DND-41 (cell line): ENCODE data around the gene OTUD7B.

ENCODE experiments used
- ATAC-seq: fragments of 200-7000 bp; cut with Tn5 transposase; 3 replicates; pipeline ENCODE4 v1.9.1; 2021; ENCODE audit warnings: low read depth; ENCODE audit not compliant: insufficient read depth
- DNase-seq: peaks from one replicate; pipeline ENCODE4 v3.0.0-alpha.2; 2020
- H2AFZ ChIP-seq: 2 replicates; pipeline ENCODE4 v1.6.0; 2012; ENCODE audit warnings: low read depth, low read length
- H3K27ac ChIP-seq: 2 replicates; pipeline ENCODE4 v1.5.1; 2012; ENCODE audit warnings: low read length, inconsistent platforms
- H3K27me3 ChIP-seq: fragments of 200-600 bp; sonication (generic); 2 replicates; pipeline ENCODE4 v1.6.0; 2012; ENCODE audit warnings: low read length, mild to moderate bottlenecking, inconsistent platforms; ENCODE audit not compliant: insufficient read depth, poor library complexity
- H3K36me3 ChIP-seq: 2 replicates; pipeline ENCODE4 v1.5.1; 2012; ENCODE audit warnings: low read length, inconsistent platforms; ENCODE audit not compliant: insufficient read depth
- H3K4me1 ChIP-seq: 2 replicates; pipeline ENCODE4 v1.5.1; 2012; ENCODE audit warnings: mild to moderate bottlenecking, low read length; ENCODE audit not compliant: insufficient read depth
- H3K4me2 ChIP-seq: 2 replicates; pipeline ENCODE4 v1.6.0; 2012; ENCODE audit warnings: mild to moderate bottlenecking, moderate library complexity, low read length, inconsistent platforms; ENCODE audit not compliant: insufficient read depth
- H3K4me3 ChIP-seq, 2 experiments: fragments of 200-600 bp in 1 of 2; shearing (Covaris generic) in 1 of 2; 2 replicates each; pipeline ENCODE4 v1.5.1; 2012 to 2016; ENCODE audit warnings: inconsistent platforms in 2 of 2, low read length in 2 of 2, mild to moderate bottlenecking in 2 of 2, low read depth in 1 of 2, moderate library complexity in 1 of 2
- H3K79me2 ChIP-seq: 2 replicates; pipeline ENCODE4 v1.6.0; 2012; ENCODE audit warnings: low read length, inconsistent platforms; ENCODE audit not compliant: insufficient read depth
- H3K9ac ChIP-seq: 2 replicates; pipeline ENCODE4 v1.6.0; 2012; ENCODE audit warnings: low read depth, mild to moderate bottlenecking, inconsistent platforms, low read length, moderate library complexity
- H3K9me3 ChIP-seq: 2 replicates; pipeline ENCODE4 v1.5.1; 2012; ENCODE audit warnings: low read length, moderate library complexity, mild to moderate bottlenecking, inconsistent platforms; ENCODE audit not compliant: insufficient read depth, severe bottlenecking
- H4K20me1 ChIP-seq: 2 replicates; pipeline ENCODE4 v1.6.0; 2012; ENCODE audit warnings: low read length; ENCODE audit not compliant: insufficient read depth
- EZH2 ChIP-seq: IDR thresholded peaks from 3 replicates; pipeline ENCODE4 v1.6.1; 2012; ENCODE audit warnings: borderline replicate concordance, low read depth, mild to moderate bottlenecking, moderate library complexity, low read length, inconsistent platforms; ENCODE audit not compliant: severe bottlenecking
- TF ChIP-seq, protein P1 (sequence below): IDR thresholded peaks from 2 replicates; pipeline ENCODE4 v1.5.1; 2012; ENCODE audit warnings: borderline replicate concordance, low read length, moderate library complexity, mild to moderate bottlenecking; ENCODE audit not compliant: poor library complexity, severe bottlenecking; ENCODE audit errors: extremely low read depth

Gene OTUD7B

DNA sequence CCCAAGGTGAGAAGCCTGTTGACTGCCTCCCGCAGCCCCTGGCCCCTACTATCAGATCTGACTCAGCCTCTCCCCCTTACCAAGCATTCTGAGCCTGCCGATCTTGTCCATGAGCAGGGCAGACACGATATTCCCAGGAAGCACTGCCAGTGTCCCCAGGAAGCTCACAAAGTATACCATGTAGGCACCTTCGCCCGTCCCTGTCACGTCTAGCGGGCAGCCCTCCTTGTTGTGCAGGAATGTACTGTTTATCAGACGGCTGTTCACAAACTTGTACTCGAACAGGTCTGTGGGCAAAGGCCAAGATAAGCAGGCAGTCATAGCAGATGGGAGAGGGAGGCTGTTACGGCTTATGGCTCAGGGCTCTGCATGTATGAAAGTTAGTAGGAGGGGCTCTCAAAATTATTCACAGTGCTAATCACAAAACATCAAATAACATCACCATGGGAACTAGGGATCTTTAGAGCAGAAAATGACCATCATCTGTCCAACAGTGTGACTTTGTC is 103.9 kb downstream of the OTUD7B start:
- H3K27me3 ChIP-seq, result no peaks in the 10 kb centered on the region
- H3K4me2 ChIP-seq, result no peak overlapping the region
- TF ChIP-seq EZH2, result no peak
- TF ChIP-seq, protein P1, sequence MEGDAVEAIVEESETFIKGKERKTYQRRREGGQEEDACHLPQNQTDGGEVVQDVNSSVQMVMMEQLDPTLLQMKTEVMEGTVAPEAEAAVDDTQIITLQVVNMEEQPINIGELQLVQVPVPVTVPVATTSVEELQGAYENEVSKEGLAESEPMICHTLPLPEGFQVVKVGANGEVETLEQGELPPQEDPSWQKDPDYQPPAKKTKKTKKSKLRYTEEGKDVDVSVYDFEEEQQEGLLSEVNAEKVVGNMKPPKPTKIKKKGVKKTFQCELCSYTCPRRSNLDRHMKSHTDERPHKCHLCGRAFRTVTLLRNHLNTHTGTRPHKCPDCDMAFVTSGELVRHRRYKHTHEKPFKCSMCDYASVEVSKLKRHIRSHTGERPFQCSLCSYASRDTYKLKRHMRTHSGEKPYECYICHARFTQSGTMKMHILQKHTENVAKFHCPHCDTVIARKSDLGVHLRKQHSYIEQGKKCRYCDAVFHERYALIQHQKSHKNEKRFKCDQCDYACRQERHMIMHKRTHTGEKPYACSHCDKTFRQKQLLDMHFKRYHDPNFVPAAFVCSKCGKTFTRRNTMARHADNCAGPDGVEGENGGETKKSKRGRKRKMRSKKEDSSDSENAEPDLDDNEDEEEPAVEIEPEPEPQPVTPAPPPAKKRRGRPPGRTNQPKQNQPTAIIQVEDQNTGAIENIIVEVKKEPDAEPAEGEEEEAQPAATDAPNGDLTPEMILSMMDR, result no peak
- H3K79me2 ChIP-seq, result no peaks in the 10 kb centered on the region
- no peaks in the 10 kb centered on the region for H3K4me1 ChIP-seq
- H3K4me3 ChIP-seq, result no peak overlapping the region
- H3K9ac ChIP-seq, result no peak overlapping the region
- ATAC-seq, result no peak
- H3K36me3 ChIP-seq, result peaks cover 80% of the 10 kb centered on the region
- no peak overlapping the region for H2AFZ ChIP-seq
- H3K9me3 ChIP-seq, result no peaks in the 10 kb centered on the region
- no peaks in the 10 kb centered on the region for H4K20me1 ChIP-seq
- no peak overlapping the region for H3K27ac ChIP-seq
- no peak for DNase-seq

DNA sequence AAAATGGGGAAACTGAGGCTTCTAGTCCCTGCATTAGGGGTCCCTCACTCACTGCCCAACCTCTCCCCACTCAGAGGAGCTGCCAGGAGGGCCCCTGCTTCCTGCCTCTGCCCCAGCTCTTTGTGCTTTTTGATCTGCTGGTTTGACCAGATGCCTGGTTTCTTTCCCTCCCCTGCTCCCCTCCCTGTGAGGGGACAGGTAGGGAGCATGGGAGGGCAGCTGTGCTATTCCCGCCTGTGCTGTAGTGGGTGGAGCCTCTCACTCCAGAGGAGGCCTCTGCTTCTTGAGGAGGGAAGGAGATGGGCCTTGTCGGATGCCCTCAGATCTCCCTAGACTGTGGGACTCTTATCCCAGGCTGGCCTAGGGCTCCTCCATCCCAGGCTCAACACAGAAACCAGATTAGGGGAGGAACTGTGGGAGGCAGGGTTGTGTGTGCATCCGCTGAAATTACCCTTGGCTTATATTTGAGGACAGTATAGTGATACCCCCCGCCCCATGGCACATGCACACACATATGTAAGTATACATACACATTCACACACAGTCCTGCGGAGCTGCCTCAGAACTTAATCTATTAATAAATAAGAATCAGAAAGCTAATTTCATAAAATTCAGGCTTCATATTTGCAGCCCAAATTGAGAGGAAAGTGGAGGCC is 106.6 kb downstream of the OTUD7B start:
- no peaks in the 10 kb centered on the region for H4K20me1 ChIP-seq
- no peak overlapping the region for H3K4me2 ChIP-seq
- H3K9ac ChIP-seq, result no peak overlapping the region
- H3K79me2 ChIP-seq, result peaks cover 12% of the 10 kb centered on the region
- H3K4me1 ChIP-seq, result peaks cover 19% of the 10 kb centered on the region
- ATAC-seq, result no peak
- H3K4me3 ChIP-seq, result no peak overlapping the region
- no peak for DNase-seq
- peaks cover 59% of the 10 kb centered on the region for H3K36me3 ChIP-seq
- H3K27ac ChIP-seq, result no peak overlapping the region
- no peaks in the 10 kb centered on the region for H3K9me3 ChIP-seq
- TF ChIP-seq, protein P1, result no peak
- TF ChIP-seq EZH2, result no peak
- no peaks in the 10 kb centered on the region for H3K27me3 ChIP-seq
- H2AFZ ChIP-seq, result no peak overlapping the region

DNA sequence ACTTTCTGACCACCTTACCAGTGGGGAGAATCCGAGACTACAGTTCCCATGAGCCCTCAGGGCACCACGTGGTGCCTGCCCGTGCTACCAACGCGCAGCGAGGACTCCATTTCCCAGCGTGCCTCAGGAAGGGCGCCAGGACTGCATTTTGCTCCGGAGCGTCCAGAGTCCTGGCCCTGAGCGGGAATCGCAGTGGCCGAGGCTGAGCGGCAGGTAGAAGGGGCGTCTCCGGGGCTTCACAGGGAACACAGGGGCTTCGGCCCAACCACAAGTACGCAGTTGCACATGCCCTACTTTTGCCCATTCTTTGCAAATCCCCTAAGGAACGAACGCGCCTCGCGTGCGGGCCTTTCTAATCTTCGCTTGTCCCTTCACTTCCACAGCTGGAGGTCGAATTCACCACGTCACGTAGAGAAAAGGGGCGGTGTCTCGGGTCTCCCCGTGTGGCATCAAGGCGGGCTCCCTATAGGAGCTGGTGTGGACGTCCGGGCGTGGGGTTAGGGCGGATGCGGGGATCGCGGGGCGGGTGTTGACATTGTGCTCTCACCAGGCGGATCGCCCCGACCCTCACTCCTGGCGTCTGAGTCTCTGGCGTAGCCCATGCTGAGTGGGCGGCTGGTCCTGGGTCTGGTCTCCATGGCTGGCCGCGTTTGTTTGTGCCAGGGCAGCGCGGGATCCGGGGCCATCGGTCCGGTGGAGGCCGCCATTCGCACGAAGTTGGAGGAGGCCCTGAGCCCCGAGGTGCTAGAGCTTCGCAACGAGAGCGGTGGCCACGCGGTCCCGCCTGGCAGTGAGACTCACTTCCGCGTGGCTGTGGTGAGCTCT is 110.9 kb downstream of the OTUD7B start, which contains the start of gene BOLA1:
Gene BOLA1, plus strand, starts transcription at position 109 of the 825 bp plus-strand sequence. Its CDS starts 492 bp downstream, at position 601.
- H3K36me3 ChIP-seq, result peaks cover 23% of the 10 kb centered on the region
- peak within 1 kb of the TSS; percentile 91 for H2AFZ ChIP-seq
- H3K79me2 ChIP-seq, result peaks cover 12% of the 10 kb centered on the region
- TF ChIP-seq, protein P1, result no peak
- TF ChIP-seq EZH2, result no peak
- no peaks in the 10 kb centered on the region for H3K27me3 ChIP-seq
- no peaks in the 10 kb centered on the region for H3K9me3 ChIP-seq
- peak within 1 kb of the TSS; percentile 84 for H3K27ac ChIP-seq
- ATAC-seq (peak; percentile 100), DNase-seq (peak; percentile 89)
- H3K4me3 ChIP-seq, result peak within 1 kb of the TSS; percentile 65 to 87; a peak in 3 of 4 replicates
- peak within 1 kb of the TSS; percentile 81 for H3K9ac ChIP-seq
- H3K4me1 ChIP-seq, result peaks cover 23% of the 10 kb centered on the region
- no peaks in the 10 kb centered on the region for H4K20me1 ChIP-seq
- H3K4me2 ChIP-seq, result peak within 1 kb of the TSS; percentile 73
